LNCAP (cell line): ENCODE measurements around the gene GTF3C4.

Experiments used
- TF ChIP-seq, protein P1 (sequence below): fragments of 450-650 bp; IDR thresholded peaks from 2 replicates; pipeline ENCODE4 v1.5.1; 2017; ENCODE audit warnings: mild to moderate bottlenecking

The GTF3C4 gene

DNA sequence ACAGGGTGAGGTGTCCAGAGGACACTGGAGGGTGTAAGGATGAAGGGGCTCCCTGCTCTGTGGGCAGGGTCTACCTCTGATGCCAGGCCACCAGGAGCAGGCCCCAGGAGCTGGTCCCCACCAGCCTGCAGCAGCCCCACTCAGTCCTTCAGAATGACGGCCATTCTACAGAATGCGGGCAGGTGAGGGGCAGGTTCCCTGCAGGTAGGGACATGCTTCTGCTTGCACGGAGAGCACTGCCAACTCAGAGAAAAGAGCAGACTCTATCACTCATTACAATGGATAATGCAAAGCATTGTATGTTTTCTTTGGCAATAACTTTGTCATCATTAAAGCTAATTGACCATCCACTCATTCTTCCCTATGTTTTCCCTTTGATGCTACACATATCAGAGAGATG is 39.5 kb upstream of the GTF3C4 start:
- TF ChIP-seq, protein P1, sequence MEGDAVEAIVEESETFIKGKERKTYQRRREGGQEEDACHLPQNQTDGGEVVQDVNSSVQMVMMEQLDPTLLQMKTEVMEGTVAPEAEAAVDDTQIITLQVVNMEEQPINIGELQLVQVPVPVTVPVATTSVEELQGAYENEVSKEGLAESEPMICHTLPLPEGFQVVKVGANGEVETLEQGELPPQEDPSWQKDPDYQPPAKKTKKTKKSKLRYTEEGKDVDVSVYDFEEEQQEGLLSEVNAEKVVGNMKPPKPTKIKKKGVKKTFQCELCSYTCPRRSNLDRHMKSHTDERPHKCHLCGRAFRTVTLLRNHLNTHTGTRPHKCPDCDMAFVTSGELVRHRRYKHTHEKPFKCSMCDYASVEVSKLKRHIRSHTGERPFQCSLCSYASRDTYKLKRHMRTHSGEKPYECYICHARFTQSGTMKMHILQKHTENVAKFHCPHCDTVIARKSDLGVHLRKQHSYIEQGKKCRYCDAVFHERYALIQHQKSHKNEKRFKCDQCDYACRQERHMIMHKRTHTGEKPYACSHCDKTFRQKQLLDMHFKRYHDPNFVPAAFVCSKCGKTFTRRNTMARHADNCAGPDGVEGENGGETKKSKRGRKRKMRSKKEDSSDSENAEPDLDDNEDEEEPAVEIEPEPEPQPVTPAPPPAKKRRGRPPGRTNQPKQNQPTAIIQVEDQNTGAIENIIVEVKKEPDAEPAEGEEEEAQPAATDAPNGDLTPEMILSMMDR = no peak

- TF ChIP-seq, protein P1 = no peak
These were observed 39.0 kb upstream of the GTF3C4 start for GRCh38 chr9:132631280-132631679.

GRCh38 chr9:132631685-132632084 is 38.6 kb upstream of the GTF3C4 start:
- TF ChIP-seq, protein P1 = no peak

- TF ChIP-seq, protein P1 = no peak
These were observed 37.7 kb upstream of the GTF3C4 start for GRCh38 chr9:132632413-132633129.

DNA sequence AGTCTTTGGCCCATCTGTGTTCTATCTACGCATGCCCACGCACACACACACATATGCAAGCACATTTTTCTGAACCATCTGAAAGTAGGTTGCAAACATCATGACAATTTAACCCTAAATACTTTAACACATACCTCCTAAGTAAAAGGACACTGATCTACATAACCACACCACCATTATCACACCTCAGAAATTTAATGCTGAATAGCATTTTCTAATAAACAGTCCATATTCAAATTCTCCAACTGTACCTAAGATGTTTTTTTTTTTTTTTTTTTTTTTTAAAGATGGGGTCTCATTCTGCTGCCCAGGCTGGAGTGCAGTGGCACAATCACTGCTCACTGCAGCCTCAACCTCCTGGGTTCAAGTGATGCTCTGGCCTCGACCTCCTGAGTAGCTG is 35.9 kb upstream of the GTF3C4 start:
- TF ChIP-seq, protein P1 = no peak

GRCh38 chr9:132637351-132637750 is 32.9 kb upstream of the GTF3C4 start:
- TF ChIP-seq, protein P1 = no peak

DNA sequence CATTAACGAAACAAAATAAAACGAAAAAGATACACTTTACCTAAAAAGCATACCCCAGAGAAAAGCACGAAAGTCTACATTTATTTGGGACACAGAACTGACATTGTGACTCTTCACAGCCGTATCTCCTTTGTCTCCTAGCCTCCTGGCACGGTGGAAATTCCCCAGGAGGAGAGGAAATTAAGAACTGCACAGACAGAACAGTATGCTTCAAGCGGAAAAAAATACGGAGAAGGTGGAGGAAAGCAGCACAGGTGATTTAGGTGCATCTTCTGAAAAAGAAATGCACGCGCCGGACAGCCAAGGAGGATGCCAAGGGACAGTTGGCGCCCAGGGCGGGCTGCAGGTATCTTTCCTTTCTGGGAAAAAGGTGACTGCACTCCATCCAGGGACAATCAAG is 32.5 kb upstream of the GTF3C4 start:
- TF ChIP-seq, protein P1 = no peak

GRCh38 chr9:132638240-132638639 is 32.0 kb upstream of the GTF3C4 start:
- TF ChIP-seq, protein P1 = no peak
